GM23248 (cell line): ENCODE results near the gene IFT43.

Experiments used
- EZH2 ChIP-seq: fragments of 200-600 bp; sonication (generic); IDR thresholded peaks from 2 replicates; pipeline ENCODE4 v1.6.1; 2018; ENCODE audit warnings: antibody characterized with exemption, mild to moderate bottlenecking; ENCODE audit not compliant: insufficient read depth, poor library complexity, severe bottlenecking
- EZH2phosphoT487 ChIP-seq: fragments of 200-600 bp; sonication (generic); IDR thresholded peaks from 2 replicates; pipeline ENCODE4 v1.6.1; 2018; ENCODE audit warnings: antibody characterized with exemption, moderate library complexity, mild to moderate bottlenecking, low read depth; ENCODE audit not compliant: insufficient read depth

- TF ChIP-seq EZH2 (no peak), EZH2phosphoT487 (no peak)
These were observed 6.4 kb upstream of the IFT43 start for GRCh38 chr14:75979071-75979571.
